NCI-H510A (cell line): ENCODE measurements around the gene RNF121.
"Not testable (repeated sequence)": the region's sequence is repeated elsewhere in the genome, so short reads cannot be mapped to it uniquely, and the experiment has no call there.

Source experiments
- DNase-seq: peaks from one replicate; lab custom pipeline; 2025; lab: John Stamatoyannopoulos, UW

The RNF121 gene

GRCh38 chr11:71928737-71929443, at the start of gene RNF121:
Gene RNF121 (plus strand): TSS chr11:71929046. CDS start chr11:71929062, 16 bp downstream.
- peak; percentile 95 for DNase-seq

GRCh38 chr11:71885806-71886205, 43.0 kb upstream of the RNF121 start:
- not testable (repeated sequence) for DNase-seq

GRCh38 chr11:71888335-71889010, 40.4 kb upstream of the RNF121 start:
- not testable (repeated sequence) for DNase-seq

- DNase-seq: not testable (repeated sequence)
Measured at GRCh38 chr11:71889181-71889872, 39.5 kb upstream of the RNF121 start.

- DNase-seq: no peak
Measured at GRCh38 chr11:71895961-71896360, 32.9 kb upstream of the RNF121 start.

GRCh38 chr11:71901137-71901536, 27.7 kb upstream of the RNF121 start:
- DNase-seq: not testable (repeated sequence)

- no peak for DNase-seq
Measured at GRCh38 chr11:71908218-71908617, 20.6 kb upstream of the RNF121 start.

- not testable (repeated sequence) for DNase-seq
Measured at GRCh38 chr11:71910775-71911174, 18.1 kb upstream of the RNF121 start.

GRCh38 chr11:71911321-71911985, 17.4 kb upstream of the RNF121 start:
- not testable (repeated sequence) for DNase-seq

GRCh38 chr11:71911986-71912340, 16.9 kb upstream of the RNF121 start:
- DNase-seq: not testable (repeated sequence)

- DNase-seq: no peak
Measured at GRCh38 chr11:71913756-71914526, 14.9 kb upstream of the RNF121 start.

GRCh38 chr11:71914617-71915189, 14.1 kb upstream of the RNF121 start:
- DNase-seq: no peak

- no peak for DNase-seq
Measured at GRCh38 chr11:71917646-71918140, 11.2 kb upstream of the RNF121 start.

GRCh38 chr11:71927820-71928736, 768 bp upstream of the RNF121 start, which contains the start of gene XNDC1N:
Gene XNDC1N (minus strand): TSS chr11:71928594. CDS start chr11:71923353, 5,241 bp downstream.
- peak; percentile 76 for DNase-seq

- no peak for DNase-seq
Measured at GRCh38 chr11:71929491-71929890, 645 bp downstream of the RNF121 start.

GRCh38 chr11:71930556-71931244, 1.9 kb downstream of the RNF121 start:
- no peak for DNase-seq

GRCh38 chr11:71931245-71931602, 2.4 kb downstream of the RNF121 start:
- DNase-seq: no peak

GRCh38 chr11:71933141-71933933, 4.5 kb downstream of the RNF121 start:
- no peak for DNase-seq
